Transverse colon (tissue), 4 donors: Measurements from ENCODE around the gene ZIC4. TPM values are rescaled to one million over a fixed set of nuclear protein-coding genes. Genes with fewer than 3 reads are reported as not detected.
A peak's percentile ranks its signal among the peaks of the same experiment; 100 is the strongest.

Experiments
- DNase-seq: peaks from one replicate; pipeline ENCODE4 v3.0.0-alpha.2; 2019
- H3K27ac ChIP-seq, 4 donors: fragments of 200-600 bp; sonication (generic); 2 replicates each; pipeline ENCODE4 v1.5.1; 2016 to 2018; ENCODE audit warnings: inconsistent platforms in 4 of 4
- H3K27me3 ChIP-seq: fragments of 200-600 bp; sonication (generic); 2 replicates; pipeline ENCODE4 v1.5.1; 2017; ENCODE audit warnings: inconsistent platforms
- H3K36me3 ChIP-seq, 4 donors: fragments of 200-600 bp; sonication (generic); 2 replicates each; pipeline ENCODE4 v1.5.1; 2017 to 2019; ENCODE audit warnings: inconsistent platforms in 4 of 4
- H3K4me1 ChIP-seq, 4 donors: fragments of 200-600 bp; sonication (generic); 2 replicates each; pipeline ENCODE4 v1.5.1; 2017 to 2020; ENCODE audit warnings: inconsistent platforms in 4 of 4
- H3K4me3 ChIP-seq, 4 donors: fragments of 200-600 bp; sonication (generic); 1 replicate in 1 of 4; 2 replicates in 3 of 4; pipeline versions ENCODE4 v1.5.1 to v1.6.1; 2017 to 2019; ENCODE audit warnings: inconsistent platforms in 4 of 4
- H3K9me3 ChIP-seq, 2 donors: fragments of 200-600 bp; sonication (generic); 2 replicates each; pipeline ENCODE4 v1.5.1; 2017 to 2019; ENCODE audit warnings: inconsistent platforms in 2 of 2
- CTCF ChIP-seq, 5 experiments: fragments of 200-600 bp in 3 of 5; fragments of 450-650 bp in 2 of 5; sonication (generic) in 3 of 5; IDR thresholded peaks; 1 replicate in 2 of 5; 2 replicates in 3 of 5; pipeline ENCODE4 v1.5.1; 2016 to 2017; ENCODE audit warnings: antibody characterized with exemption in 5 of 5, inconsistent platforms in 3 of 5, mild to moderate bottlenecking in 2 of 5, moderate library complexity in 1 of 5
- EP300 ChIP-seq: sonication (generic); formaldehyde crosslinking; IDR thresholded peaks from one replicate; pipeline ENCODE4 v1.6.1; 2017; ENCODE audit warnings: antibody characterized with exemption, low read depth
- POLR2A ChIP-seq: fragments of 450-650 bp; IDR thresholded peaks from one replicate; pipeline ENCODE4 v1.6.1; 2016; ENCODE audit warnings: antibody characterized with exemption, mild to moderate bottlenecking, moderate library complexity
- POLR2AphosphoS5 ChIP-seq, 3 donors: sonication (generic); formaldehyde crosslinking; IDR thresholded peaks; one replicate each; pipeline ENCODE4 v1.6.1; 2016; ENCODE audit warnings: antibody characterized with exemption in 3 of 3
- WGBS, 2 donors: methylation state at CpG; one replicate each; pipeline ENCODE4 v1.1.5; 2018; ENCODE audit warnings: low coverage in 1 of 2; 5-methylcytosine and 5-hydroxymethylcytosine counted together
- in situ Hi-C, 4 donors: fragments of 200-750 bp; cut with MboI; loops; one replicate each; pipeline versions ENCODE4 v1.15.0 to v1.15.1; 2017; ENCODE audit warnings: low sequenced_read_pairs in 3 of 4, low pct_ligation_motif_present in 1 of 4, low pct_unique_long_range_greater_than_20kb in 1 of 4
- intact Hi-C: fragments of 100-400 bp; cut with DNase I; formaldehyde crosslinking; loops from one replicate; pipeline ENCODE4 v1.15.1; 2023; ENCODE audit warnings: low total_unique reads
- total RNA-seq, 4 donors: library from RNA; depleted of rRNA; stranded (reverse); fragments of >200 nt; gene quantifications; one replicate each; pipeline ENCODE4 v1.1.0, GENCODE V29; 2016

Gene ZIC4
- total RNA-seq, 4 donors from 2014 or later = not detected

- H3K4me1 ChIP-seq = peaks cover 7 to 38% (median 27%) of the 10 kb centered on the region in 4 donors
- peak within 1 kb of the TSS in 2 of 4 donors; percentile 15 to 28 for H3K4me3 ChIP-seq
- TF ChIP-seq POLR2AphosphoS5 (IDR thresholded peaks at IDR 0.05) = no peak
- no peak for TF ChIP-seq CTCF (IDR thresholded peaks at IDR 0.05)
- no peak for TF ChIP-seq POLR2A
- TF ChIP-seq EP300 = no peak
- H3K9me3 ChIP-seq = no peaks in the 10 kb centered on the region
- H3K27ac ChIP-seq = no peak within 1 kb of the TSS
- DNase-seq = no peak
- WGBS, 2 donors = 22 to 32% methylated on average over 26 to 80 of the region's 80 CpGs
- in situ Hi-C loops = no loop called here
- intact Hi-C loops = no loop called here
- no peaks in the 10 kb centered on the region for H3K36me3 ChIP-seq
- peaks cover 100% of the 10 kb centered on the region for H3K27me3 ChIP-seq
Measured at GRCh38 chr3:147409143-147410115, 3.1 kb upstream of the ZIC4 start, which contains the start of gene ZIC1. ZIC1 (plus strand) TSS chr3:147409365; CDS start chr3:147410113, 748 bp downstream.

GRCh38 chr3:147408188-147409100 lies 2.1 kb upstream of the ZIC4 start:
- no peaks in the 10 kb centered on the region for H3K36me3 ChIP-seq
- H3K4me3 ChIP-seq = no peak overlapping the region
- in situ Hi-C loops (no loop called here), intact Hi-C loops (no loop called here)
- peaks cover 5 to 35% (median 25%) of the 10 kb centered on the region in 4 donors for H3K4me1 ChIP-seq
- WGBS, 2 donors = 13 to 23% methylated on average over 11 to 28 of the region's 28 CpGs
- no peak for DNase-seq
- peaks cover 100% of the 10 kb centered on the region for H3K27me3 ChIP-seq
- H3K27ac ChIP-seq = no peak overlapping the region
- H3K9me3 ChIP-seq = no peaks in the 10 kb centered on the region
- TF ChIP-seq EP300 (no peak), CTCF (IDR thresholded peaks at IDR 0.05) (no peak)

- intact Hi-C loops = no loop called here
- no peaks in the 10 kb centered on the region for H3K9me3 ChIP-seq
- in situ Hi-C loops = no loop called here
- peaks cover 0 to 28% (median 20%) of the 10 kb centered on the region in 4 donors for H3K4me1 ChIP-seq
- H3K4me3 ChIP-seq = no peak overlapping the region
- 20 to 31% methylated on average over 24 to 27 of the region's 27 CpGs for WGBS, 2 donors
- TF ChIP-seq POLR2AphosphoS5 (IDR thresholded peaks at IDR 0.05) (no peak), POLR2A (no peak), CTCF (IDR thresholded peaks at IDR 0.05) (no peak), EP300 (no peak)
- no peak overlapping the region for H3K27ac ChIP-seq
- H3K36me3 ChIP-seq = no peaks in the 10 kb centered on the region
- DNase-seq = no peak
- peaks cover 100% of the 10 kb centered on the region for H3K27me3 ChIP-seq
Measured at GRCh38 chr3:147407498-147408187, 1.3 kb upstream of the ZIC4 start.
